Umbilical cord (tissue), 2 donors: ENCODE measurements around the gene C14orf132. TPM values are rescaled to one million over a fixed set of nuclear protein-coding genes. Genes with fewer than 3 reads are reported as not detected.

ENCODE experiments used
- DNase-seq: peaks from one replicate; pipeline ENCODE4 v3.0.0-alpha.2; 2015; ENCODE audit warnings: low spot score
- total RNA-seq: library from RNA; depleted of rRNA; stranded (reverse); fragments of >200 nt; gene quantifications from one replicate; pipeline ENCODE4 v1.2.3, GENCODE V29; 2014; ENCODE audit warnings: low replicate concordance; ENCODE audit not compliant: insufficient read depth

Gene C14orf132
- total RNA-seq, 1 donor from 2014 or later: 15.2 TPM

GRCh38 chr14:96097752-96098151 lies 58.6 kb downstream of the C14orf132 start:
- no peak for DNase-seq

GRCh38 chr14:96098309-96098998 lies 59.3 kb downstream of the C14orf132 start:
- peak; percentile 59 for DNase-seq

GRCh38 chr14:96098999-96099335 lies 59.8 kb downstream of the C14orf132 start:
- no peak for DNase-seq

- DNase-seq: peak; percentile 83
These were observed 61.3 kb downstream of the C14orf132 start for GRCh38 chr14:96100161-96101064.

GRCh38 chr14:96102081-96102856 lies 63.1 kb downstream of the C14orf132 start:
- peak; percentile 41 for DNase-seq

- DNase-seq: no peak
These were observed 63.9 kb downstream of the C14orf132 start for GRCh38 chr14:96103075-96103474.

- DNase-seq: no peak
These were observed 64.6 kb downstream of the C14orf132 start for GRCh38 chr14:96103560-96104460.

- peak; percentile 89 for DNase-seq
These were observed 65.4 kb downstream of the C14orf132 start for GRCh38 chr14:96104469-96105057.

- peak; percentile 95 for DNase-seq
These were observed 66.1 kb downstream of the C14orf132 start for GRCh38 chr14:96105089-96105925.

- DNase-seq: peak; percentile 64
These were observed 66.8 kb downstream of the C14orf132 start for GRCh38 chr14:96105926-96106441.

GRCh38 chr14:96106891-96107290 lies 67.7 kb downstream of the C14orf132 start:
- DNase-seq: no peak

GRCh38 chr14:96108061-96108795 lies 69.1 kb downstream of the C14orf132 start:
- DNase-seq: no peak

GRCh38 chr14:96108911-96109310 lies 69.7 kb downstream of the C14orf132 start:
- DNase-seq: no peak

- no peak for DNase-seq
These were observed 70.6 kb downstream of the C14orf132 start for GRCh38 chr14:96109596-96110355.

GRCh38 chr14:96112032-96112431 lies 72.9 kb downstream of the C14orf132 start:
- no peak for DNase-seq

- DNase-seq: no peak
These were observed 74.8 kb downstream of the C14orf132 start for GRCh38 chr14:96114002-96114401.

- DNase-seq: peak; percentile 84
These were observed 78.1 kb downstream of the C14orf132 start for GRCh38 chr14:96117101-96117897.
